ENCODE measurements around the gene PSMC5.
"Not testable (repeated sequence)": the region's sequence is repeated elsewhere in the genome, so short reads cannot be mapped to it uniquely, and the experiment has no call there.

The PSMC5 gene

DNA sequence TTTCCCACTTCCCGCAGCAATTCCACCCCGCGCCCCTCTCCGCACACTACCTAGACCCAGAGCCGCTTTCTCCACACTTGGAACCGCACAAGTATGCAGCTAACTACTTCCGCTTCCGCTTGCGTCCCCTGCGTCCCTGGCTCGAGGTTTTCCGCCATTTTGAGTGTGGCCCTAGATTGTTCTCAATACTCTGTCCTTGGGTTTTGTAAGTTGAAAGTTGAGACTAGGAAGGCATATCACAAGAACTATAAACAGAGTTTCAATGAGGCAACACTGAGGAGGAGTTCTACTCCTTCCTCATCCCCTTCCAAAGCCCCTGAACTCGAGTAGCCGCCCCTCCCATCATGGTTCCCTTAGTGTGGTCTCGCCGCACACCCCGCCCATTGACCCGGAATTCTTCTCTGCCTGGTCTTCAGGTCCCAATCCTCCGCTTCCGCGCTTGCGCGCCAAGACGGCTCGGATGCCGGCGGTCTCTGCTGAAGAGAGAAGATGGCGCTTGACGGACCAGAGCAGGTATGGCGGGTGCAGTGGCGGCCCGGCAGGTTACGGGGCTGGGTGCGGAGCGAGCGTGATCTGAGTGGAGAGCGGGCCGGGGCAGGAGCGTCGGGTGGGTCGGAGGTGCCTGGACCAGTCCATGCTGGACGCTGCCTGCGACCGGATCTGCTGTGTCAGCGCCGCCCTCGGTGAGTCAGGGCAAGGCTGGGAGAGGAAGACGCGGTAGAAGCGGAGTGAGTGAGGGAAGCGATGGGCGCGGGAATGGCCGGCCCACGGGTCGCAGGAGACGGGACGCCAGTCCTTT lies at the start of gene PSMC5, which contains the start of gene FTSJ3:
Gene PSMC5, plus strand, starts transcription at position 430 of the 799 bp plus-strand sequence. Its CDS starts 60 bp downstream, at position 490.
Gene FTSJ3, minus strand, starts transcription at position 662 of the 799 bp plus-strand sequence. CDS start 761 bp downstream, outside the sequence.
- peak; percentile 94 for DNase-seq

- no peak for DNase-seq
These were observed 46.7 kb upstream of the PSMC5 start for GRCh38 chr17:63780507-63780906.

GRCh38 chr17:63780928-63781327 lies 46.3 kb upstream of the PSMC5 start:
- no peak for DNase-seq

- DNase-seq: no peak
These were observed 43.7 kb upstream of the PSMC5 start for GRCh38 chr17:63783522-63783921.

- DNase-seq: no peak
These were observed 41.7 kb upstream of the PSMC5 start for GRCh38 chr17:63785556-63785955.

DNA sequence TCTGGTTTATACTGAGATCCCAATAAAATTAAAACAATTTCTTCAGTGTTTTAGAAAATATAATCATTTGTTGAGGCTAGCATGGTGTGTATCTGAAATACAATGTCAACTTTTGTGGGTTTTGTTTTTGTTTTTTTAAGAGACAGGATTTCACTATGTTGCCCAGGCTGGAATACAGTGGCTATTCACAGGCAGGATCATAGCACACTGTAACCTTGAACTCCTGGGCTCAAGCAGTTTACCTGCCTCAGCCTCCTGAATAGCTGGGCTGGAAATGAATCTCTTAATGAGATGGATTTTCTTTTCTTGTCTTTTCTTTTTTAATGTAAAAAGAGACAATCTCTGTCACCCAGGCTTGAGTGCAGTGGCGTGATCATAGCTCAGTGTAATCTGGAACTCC lies 41.1 kb upstream of the PSMC5 start:
- DNase-seq: no peak

DNA sequence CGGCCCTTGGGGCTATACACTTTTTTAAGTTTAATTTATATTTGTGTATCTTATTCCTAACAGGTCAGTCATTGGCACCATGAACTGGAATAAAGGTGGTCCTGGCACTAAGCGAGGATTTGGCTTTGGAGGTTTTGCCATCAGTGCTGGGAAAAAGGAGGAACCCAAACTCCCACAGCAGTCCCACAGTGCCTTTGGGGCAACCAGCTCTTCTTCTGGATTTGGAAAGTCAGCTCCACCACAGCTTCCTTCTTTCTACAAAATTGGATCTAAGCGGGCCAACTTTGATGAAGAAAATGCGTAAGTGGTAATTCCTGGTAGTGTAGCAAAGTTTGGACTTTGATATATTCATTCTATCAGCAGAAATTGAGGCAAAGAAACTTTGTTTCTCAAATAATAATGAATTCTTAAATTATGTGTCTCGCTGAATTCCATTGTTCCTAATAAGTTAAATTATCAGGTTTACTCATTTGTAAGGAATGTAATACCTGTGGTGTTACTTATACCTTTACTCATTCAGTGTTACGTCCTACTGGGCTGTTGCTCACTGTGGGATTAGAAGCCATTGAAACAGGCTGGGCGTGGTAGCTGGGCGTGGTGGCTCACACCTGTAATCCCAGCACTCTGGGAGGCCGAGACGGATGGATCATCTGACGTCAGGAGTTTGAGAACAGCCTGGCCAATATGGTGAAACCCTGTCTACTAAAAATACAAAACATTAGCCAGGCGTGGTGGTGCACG lies 40.1 kb upstream of the PSMC5 start:
- no peak for DNase-seq

- DNase-seq: no peak
These were observed 37.2 kb upstream of the PSMC5 start for GRCh38 chr17:63790057-63790456.

GRCh38 chr17:63792055-63792729 lies 35.0 kb upstream of the PSMC5 start:
- no peak for DNase-seq

GRCh38 chr17:63796375-63796774 lies 30.9 kb upstream of the PSMC5 start:
- not testable (repeated sequence) for DNase-seq

DNA sequence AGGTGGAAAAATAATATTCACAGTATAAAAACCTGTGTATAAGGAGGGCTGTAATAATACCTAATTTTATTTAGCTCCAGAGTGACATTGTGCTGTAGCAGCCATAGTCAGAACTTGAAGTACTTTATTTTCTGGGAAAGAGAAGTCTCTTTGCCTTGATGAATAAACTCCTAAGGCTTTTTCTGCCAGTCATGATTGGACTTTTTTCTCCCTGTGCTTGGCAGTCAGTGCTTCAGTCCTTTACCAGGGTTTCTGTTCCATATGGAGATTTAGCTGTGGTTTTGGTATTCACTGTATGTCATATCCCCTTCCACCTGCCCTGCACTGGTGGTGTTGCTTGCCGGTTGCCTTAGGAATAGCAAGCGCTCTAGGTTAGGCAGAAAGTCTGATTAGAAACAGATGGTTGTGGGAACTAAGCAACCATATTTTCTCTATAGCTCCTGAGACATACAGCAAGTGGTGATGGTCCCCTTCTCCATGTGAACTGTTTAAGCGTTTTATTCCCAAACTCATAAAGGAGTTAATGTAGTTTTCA lies 28.6 kb upstream of the PSMC5 start:
- no peak for DNase-seq

- no peak for DNase-seq
These were observed 26.4 kb upstream of the PSMC5 start for GRCh38 chr17:63800783-63801182.

- no peak for DNase-seq
These were observed 22.9 kb upstream of the PSMC5 start for GRCh38 chr17:63804328-63804727.

DNA sequence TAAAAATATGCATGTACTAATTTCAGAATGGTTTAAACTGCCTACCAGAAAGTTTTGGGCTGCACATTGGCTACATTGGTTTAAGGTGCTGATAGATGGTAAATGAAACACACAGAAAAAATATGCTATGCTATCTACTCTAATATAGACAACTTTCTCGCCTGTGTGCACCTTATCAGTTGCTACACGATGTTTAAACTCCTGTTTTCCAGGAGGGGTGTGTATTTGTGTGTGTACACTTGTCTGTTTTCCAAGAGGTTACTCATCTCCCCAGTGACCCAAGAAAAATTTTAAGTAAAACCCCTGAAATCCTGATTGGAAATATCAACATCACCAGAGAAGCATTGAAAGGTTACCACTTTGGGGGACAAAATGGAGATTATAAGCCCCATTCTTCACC lies 21.6 kb upstream of the PSMC5 start:
- DNase-seq: no peak

- DNase-seq: no peak
These were observed 17.3 kb upstream of the PSMC5 start for GRCh38 chr17:63809970-63810369.

DNA sequence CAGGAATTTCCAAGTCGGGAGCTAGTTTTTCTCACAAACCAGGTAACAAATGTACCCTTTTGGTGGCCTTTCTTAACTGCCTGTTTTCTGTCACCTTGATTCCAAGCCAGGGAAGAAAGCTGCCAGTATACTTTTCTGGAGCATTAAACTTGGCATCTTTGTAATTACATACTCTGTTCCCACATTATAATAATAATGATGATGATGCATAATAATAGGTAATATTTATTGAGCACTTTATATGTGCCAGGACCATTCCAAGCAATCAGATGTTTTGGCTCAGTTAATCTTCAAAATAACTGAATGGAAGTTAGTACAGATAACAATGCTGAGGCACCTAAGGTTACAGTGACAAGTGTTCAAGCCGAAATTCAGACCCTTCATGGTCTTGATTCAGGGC lies 11.1 kb upstream of the PSMC5 start:
- DNase-seq: no peak

- no peak for DNase-seq
These were observed 10.6 kb upstream of the PSMC5 start for GRCh38 chr17:63816669-63817068.

- DNase-seq: no peak
These were observed 9.4 kb upstream of the PSMC5 start for GRCh38 chr17:63817736-63818385.

- no peak for DNase-seq
These were observed 8.1 kb upstream of the PSMC5 start for GRCh38 chr17:63819131-63819530.

DNA sequence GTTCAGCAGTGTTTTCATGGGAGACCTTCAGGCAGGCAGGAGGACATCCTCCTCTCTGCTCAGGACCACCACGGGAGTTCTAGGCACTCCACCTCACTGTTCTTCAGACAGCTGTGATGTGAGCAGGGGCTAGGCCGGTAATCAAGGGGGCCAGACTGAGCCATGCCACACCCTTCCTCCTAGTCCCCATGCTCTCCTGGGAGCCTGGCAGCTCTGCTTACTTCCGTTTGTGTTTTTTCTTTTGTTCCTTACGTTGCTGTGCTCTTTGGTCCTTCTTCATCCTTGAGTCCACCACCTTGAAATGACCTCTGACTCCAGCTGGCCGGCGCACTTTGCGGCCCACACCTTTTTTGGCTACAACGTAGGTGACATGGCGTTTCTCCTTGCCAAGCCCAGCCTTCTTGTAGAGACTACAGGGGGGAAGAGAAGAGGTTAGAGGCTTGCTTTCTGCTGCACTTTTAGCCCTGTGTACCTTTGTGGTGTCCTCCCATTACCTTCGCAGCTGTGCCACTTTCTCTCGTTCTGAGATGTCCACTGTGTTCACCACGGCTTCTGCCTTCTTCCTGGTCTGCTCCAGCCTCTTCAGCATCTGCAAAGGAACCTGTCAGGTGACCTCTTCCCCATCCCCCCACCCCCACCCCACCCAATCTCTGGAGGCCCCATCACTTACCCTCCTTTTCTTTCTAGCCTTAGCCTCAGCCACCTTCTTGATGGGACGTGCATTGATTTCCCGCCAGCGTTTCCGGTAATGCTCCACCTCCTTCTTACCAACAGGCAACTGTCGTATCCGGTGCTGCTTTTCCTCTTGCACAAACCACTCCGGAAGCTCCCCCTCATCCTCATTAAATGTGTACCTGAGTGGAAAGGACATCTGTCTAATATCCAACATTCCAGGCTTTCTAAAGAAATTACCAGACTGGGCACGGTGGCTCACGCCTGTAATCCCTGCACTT lies 7.4 kb upstream of the PSMC5 start:
- no peak for DNase-seq

GRCh38 chr17:63820963-63821561 lies 6.2 kb upstream of the PSMC5 start:
- no peak for DNase-seq

Data from NCI-H1694 (cell line).